Subcutaneous adipose tissue (tissue), 4 donors: ENCODE measurements around the gene CHRNB4. TPM values are rescaled to one million over a fixed set of nuclear protein-coding genes. Genes with fewer than 3 reads are reported as not detected.

Experiments used
- total RNA-seq, 4 donors: library from RNA; depleted of rRNA; stranded (reverse); fragments of >200 nt; gene quantifications; one replicate each; pipeline ENCODE4 v1.1.0, GENCODE V29; 2016
- TF ChIP-seq, protein P1 (sequence below): fragments of 450-650 bp; IDR thresholded peaks from one replicate; pipeline ENCODE4 v1.5.1; 2016; ENCODE audit warnings: low read depth, mild to moderate bottlenecking, control low read depth, antibody characterized with exemption, moderate library complexity

The CHRNB4 gene
- total RNA-seq, 4 donors from 2014 or later = not detected

DNA sequence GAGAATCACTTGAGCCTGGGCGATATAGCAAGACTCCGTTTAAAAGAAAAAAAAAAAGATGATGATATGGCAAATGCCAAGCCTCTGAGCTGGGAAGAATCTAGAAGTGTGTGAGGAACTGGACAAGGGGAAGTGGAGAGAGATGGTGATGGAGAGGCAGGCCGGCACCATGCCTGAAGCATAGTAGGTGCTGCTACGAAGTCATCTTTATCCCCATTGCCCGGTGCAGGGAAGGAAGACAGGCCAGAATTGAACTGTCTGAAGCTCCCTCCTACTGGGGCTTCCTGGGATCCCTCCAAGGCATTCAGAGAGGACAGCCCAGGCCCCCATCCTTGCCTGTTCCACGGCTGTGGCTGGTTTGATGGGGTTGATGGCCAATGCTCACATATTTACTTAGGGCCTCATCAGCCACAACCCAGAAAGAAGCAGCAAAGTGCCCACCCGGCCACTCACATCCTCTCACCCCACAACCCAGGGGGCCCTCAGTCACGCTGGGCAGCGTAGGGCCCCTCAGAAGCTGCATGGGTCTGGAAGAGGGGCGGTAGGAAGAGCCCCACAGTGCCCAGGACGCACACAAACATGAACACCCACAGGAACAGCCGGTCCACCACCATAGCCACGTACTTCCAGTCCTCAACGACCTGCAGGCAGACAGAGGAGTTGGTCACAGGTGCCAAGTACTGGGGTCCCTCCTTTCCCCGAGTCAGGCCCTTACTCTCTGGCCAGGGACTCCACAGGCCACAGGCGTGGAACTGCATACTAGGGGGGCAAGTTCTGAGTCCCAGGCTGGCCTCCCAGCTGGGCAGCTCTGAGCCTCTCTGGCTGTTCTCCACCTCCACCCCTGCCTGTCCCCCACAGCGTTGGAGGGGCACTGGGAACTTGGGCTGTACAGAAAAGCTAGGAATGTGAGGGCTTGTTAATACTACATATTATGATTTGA is 16.1 kb downstream of the CHRNB4 start:
- TF ChIP-seq, protein P1, sequence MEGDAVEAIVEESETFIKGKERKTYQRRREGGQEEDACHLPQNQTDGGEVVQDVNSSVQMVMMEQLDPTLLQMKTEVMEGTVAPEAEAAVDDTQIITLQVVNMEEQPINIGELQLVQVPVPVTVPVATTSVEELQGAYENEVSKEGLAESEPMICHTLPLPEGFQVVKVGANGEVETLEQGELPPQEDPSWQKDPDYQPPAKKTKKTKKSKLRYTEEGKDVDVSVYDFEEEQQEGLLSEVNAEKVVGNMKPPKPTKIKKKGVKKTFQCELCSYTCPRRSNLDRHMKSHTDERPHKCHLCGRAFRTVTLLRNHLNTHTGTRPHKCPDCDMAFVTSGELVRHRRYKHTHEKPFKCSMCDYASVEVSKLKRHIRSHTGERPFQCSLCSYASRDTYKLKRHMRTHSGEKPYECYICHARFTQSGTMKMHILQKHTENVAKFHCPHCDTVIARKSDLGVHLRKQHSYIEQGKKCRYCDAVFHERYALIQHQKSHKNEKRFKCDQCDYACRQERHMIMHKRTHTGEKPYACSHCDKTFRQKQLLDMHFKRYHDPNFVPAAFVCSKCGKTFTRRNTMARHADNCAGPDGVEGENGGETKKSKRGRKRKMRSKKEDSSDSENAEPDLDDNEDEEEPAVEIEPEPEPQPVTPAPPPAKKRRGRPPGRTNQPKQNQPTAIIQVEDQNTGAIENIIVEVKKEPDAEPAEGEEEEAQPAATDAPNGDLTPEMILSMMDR = no peak

DNA sequence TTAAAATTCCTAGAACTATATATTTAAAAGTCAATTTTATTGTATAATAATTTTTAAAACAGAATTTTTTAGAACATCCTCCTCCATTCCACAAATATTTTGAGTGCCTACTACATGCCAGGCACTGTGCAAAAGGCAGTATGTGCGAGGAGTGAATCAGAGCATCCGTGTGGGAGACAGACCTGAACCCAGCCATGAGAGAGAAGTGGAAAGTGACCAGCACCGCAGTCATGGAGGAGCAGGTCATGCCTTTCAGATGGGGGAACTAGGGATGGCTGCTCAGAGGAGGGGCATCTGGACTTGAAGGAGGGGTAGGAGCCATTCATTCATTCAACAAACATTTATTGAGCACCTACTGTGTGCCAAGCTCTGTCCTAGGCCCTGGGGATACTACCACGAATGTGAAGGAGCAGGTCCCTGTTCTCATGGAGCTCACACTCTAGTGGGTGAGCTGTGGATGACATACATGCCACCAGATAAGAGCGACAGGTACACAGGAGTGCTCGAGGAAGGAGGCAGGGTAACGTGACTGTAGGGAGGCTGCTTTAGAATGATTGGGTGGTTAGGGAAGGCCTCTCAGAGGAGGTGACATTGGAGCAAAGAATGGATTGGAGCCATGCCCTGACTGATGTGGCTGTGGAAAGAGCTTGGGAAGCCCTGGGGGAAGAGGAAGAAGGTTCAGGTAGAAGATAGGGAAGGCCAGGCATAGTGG is 17.1 kb downstream of the CHRNB4 start:
- TF ChIP-seq, protein P1 = no peak

DNA sequence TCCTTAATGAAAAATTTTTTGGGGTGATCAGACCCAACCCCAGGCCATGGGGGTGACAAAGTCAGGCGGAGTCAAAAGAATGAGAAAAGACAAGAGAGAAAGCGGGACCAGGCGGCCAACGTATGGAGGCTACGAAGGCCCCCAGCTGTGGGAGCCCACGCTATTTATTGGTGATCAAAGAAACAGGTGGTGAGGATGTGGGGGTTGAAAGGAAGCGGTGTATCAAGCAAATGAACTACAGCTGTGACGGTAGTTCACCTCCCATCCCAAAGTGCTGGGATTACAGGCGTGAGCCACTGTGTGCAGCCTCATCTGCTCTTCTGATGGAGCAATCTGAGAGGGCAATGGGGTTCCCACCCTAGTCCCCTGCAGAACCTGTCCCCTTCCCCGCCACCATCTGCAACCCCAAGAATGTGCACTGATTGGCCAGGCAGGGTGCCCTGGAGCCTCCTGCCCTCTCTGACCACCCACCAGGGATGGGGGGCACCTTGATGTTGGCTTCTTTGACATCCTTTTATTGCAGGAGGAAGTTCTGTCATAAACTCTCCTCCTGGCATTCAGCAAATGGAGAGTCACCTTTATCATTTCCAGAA is 19.1 kb downstream of the CHRNB4 start:
- TF ChIP-seq, protein P1 = no peak

DNA sequence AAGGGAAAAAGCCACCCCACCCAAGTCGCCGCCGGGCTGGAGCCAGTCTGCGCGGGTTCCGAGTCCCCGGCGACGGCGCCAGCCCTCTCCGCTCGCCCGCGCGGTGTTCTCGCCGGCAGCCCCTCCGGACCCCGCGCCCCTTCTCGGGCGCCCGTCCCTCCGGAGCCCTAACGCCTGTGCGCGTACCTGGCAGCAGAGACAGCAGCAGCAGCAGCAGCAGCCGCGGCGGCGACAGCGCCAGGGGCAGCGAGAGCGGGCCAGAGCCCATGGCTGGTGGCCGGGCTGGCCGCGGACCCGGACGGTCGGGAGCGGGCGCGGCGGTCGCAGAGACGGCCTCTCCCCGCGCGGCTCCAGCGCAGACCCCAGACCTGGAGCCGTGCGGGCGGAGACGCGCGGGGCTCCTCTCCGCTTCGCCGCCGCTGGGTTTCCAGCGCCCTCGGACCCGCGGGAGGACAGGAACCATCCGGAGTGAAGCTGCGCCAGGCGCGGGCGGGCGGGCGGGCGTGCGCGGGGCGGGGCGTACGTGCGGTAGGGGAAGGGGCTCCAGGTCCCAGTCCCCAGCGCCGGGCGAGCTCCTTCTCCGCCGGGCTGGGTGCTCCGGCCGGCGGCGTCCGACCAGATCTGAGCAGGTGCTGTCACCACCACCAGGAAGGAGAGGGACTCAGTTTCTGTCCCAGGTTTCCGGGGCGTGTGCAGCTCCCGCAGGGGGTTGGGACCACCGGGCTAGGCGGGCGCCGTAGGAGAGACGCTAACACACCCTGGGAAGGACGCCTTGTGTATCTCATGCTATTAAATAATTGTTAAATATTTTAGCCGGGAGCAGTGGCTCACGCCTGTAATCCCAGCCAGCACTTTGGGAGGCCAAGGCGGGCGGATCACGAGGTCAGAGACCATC is 20.2 kb downstream of the CHRNB4 start, which contains the start of gene CHRNA3:
Gene CHRNA3 (minus strand): TSS at position 470 of the 895 bp plus-strand sequence. CDS start 202 bp downstream, at position 268.
- TF ChIP-seq, protein P1 = no peak

DNA sequence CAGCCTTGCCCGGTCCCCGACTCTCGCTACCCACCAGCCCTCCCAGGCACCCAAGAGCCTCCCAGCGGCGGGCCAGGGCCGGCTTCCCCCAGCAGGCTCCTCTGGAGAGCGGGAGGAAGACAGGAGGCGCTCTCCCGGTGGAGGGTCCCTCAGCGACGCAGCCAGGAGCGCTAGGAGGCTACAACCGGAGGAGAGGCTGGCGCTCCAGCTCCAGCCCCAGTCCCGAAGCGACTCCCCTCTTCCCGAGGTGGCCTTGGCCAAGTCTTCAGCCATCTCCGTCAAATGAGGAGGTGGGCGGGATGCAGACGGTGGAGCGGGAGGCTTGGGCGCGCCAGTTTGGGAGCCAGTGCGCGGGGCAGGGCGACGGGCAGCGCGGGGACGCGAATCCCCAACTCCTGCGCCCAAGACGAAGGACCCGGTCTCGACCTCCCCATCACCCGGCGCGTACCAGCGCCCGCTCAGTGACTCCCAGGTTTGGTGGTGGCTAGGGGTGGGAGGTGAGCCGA is 20.9 kb downstream of the CHRNB4 start:
- TF ChIP-seq, protein P1 = no peak

DNA sequence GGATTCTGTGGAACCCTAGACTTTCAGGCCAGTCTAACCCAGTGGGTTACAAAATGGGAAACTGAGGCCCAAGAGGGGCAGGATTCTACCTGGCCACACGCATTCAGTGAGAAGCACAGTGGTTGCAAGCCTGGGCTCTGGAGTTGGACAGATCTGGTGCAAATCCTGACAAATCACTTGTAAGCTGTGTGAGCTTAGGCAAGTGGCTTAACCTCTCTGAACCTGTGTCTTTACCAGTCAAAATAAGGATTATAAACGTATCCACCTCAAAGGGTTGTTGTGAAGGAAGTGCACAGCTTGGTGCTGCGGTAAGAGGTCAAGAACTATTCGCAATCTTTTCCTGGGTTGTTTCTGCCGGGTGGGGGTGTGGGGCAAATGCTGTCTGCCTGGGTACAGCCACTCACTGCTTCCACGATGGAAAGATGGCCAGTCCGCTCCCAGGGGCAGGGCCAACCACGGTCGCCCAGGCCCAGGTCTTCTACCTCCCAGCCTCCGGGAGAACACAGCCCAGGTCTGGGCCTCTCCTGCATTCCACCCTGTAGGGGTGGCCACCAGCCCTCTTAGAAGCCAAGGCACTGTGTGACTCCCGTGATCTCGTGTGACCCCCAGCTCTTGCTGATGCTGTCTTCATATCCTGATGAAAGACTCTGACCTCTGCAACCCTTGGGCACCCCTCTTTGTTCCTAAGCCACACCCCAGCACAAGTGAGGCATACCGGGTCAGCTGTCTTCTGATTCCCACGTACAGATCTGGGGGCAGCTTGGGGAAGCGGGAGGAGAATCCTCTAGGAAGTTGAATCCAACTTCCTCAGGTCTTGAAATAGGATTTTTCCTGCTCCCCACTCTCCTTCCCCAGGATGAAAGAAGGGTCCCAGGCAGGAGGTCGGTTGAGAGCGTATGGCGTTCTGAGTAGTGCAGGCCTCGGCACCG is 21.7 kb downstream of the CHRNB4 start:
- TF ChIP-seq, protein P1 = no peak
